Measurements from ENCODE around the gene BTBD2. TPM values are rescaled to one million over a fixed set of nuclear protein-coding genes. Genes with fewer than 3 reads are reported as not detected.
A peak's percentile ranks its signal among the peaks of the same experiment; 100 is the strongest.

The BTBD2 gene
- total RNA-seq, 4 donors from 2014 or later: 52.8 to 137 (median 77.1) TPM

DNA sequence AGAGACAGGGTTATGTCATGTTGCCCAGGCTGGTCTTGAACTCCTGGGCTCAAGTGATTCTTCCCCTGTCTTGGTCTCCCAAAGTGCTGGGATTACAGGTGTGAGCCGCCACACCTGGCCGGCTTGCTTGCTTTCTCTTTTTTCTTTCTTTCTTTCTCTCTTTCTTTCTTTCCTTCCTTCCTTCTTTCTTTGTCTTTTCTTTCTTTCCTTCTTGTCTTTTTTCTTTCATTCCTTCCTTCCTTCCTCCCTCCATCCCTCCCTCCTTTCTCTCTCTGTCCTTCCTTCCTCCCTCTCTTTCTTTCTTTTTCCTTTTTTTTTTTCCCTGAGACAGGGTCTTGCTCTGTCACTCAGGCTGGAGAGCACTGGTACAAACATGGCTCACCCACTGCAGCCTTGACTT is 6.8 kb upstream of the BTBD2 start:
- Histone ChIP-seq H3K4me3 (no peak overlapping the region), H3K36me3 (no peaks in the 10 kb centered on the region), H3K9me3 (peaks cover 0 to 4% (median 1%) of the 10 kb centered on the region in 4 donors), H3K4me1 (peaks cover 5 to 14% (median 14%) of the 10 kb centered on the region in 4 donors), H3K27me3 (no peaks in the 10 kb centered on the region), H3K27ac (replicated peaks in 1 of 4) (no peak overlapping the region)
- TF ChIP-seq POLR2AphosphoS5 (IDR thresholded peaks at IDR 0.05): no peak
- no peak for TF ChIP-seq POLR2A (IDR thresholded peaks at IDR 0.05; ENCODE audit: low read depth)
- TF ChIP-seq EP300 (IDR thresholded peaks at IDR 0.05): no peak
- TF ChIP-seq, protein P1, sequence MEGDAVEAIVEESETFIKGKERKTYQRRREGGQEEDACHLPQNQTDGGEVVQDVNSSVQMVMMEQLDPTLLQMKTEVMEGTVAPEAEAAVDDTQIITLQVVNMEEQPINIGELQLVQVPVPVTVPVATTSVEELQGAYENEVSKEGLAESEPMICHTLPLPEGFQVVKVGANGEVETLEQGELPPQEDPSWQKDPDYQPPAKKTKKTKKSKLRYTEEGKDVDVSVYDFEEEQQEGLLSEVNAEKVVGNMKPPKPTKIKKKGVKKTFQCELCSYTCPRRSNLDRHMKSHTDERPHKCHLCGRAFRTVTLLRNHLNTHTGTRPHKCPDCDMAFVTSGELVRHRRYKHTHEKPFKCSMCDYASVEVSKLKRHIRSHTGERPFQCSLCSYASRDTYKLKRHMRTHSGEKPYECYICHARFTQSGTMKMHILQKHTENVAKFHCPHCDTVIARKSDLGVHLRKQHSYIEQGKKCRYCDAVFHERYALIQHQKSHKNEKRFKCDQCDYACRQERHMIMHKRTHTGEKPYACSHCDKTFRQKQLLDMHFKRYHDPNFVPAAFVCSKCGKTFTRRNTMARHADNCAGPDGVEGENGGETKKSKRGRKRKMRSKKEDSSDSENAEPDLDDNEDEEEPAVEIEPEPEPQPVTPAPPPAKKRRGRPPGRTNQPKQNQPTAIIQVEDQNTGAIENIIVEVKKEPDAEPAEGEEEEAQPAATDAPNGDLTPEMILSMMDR (IDR thresholded peaks at IDR 0.05): no peak
- DNase-seq (ENCODE audit: extremely low spot score): no peak
- intact Hi-C loops (cut with DNase I): no loop called here
- WGBS: 90% methylated on average over 2 of the region's 2 CpGs

DNA sequence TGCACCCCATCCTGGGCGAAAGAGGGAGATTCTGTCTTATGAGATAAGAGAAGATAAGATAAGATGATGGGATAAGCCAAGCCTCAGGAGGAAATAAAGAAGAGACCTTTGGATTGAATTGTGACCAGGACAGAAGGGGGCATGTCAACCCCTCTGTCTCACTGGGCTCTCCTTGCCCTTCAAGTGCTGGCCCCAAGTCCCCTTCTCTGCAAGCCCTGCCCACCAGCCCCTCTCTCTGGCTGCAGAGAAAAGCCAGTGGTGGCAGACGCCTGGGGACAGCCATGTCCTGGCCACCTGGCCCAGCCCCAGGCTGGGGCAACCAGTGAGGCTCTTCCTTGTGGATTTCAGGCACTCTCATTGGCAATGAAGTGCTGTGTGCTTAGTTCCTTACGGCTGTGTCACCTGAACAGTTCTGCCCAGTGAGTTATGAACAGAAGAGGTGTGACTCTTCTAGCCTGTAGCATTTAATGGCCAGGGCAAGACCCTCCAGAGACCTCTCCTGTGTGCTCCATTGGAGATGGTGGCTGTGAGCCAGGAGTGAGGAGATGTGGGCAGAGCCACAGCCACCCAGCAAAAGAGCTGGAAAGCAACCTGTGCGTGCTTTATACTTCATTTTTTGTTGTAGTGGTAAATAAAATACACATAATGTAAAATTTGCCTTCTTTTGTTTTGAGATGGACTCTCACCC is 6.1 kb upstream of the BTBD2 start:
- peaks cover 6 to 13% (median 11%) of the 10 kb centered on the region in 4 donors for H3K4me1 ChIP-seq
- no peaks in the 10 kb centered on the region for H3K36me3 ChIP-seq
- 82% methylated on average over 4 of the region's 4 CpGs for WGBS
- H3K27me3 ChIP-seq: no peaks in the 10 kb centered on the region
- intact Hi-C loops (cut with DNase I): no loop called here
- DNase-seq (ENCODE audit: extremely low spot score): no peak
- H3K4me3 ChIP-seq: no peak overlapping the region
- H3K9me3 ChIP-seq: peaks cover 0 to 4% (median 1%) of the 10 kb centered on the region in 4 donors
- H3K27ac ChIP-seq (replicated peaks in 1 of 4): no peak overlapping the region
- TF ChIP-seq, protein P1 (IDR thresholded peaks at IDR 0.05): no peak
- no peak for TF ChIP-seq POLR2AphosphoS5 (IDR thresholded peaks at IDR 0.05)
- TF ChIP-seq POLR2A (IDR thresholded peaks at IDR 0.05; ENCODE audit: low read depth): no peak
- TF ChIP-seq EP300 (IDR thresholded peaks at IDR 0.05): no peak

DNA sequence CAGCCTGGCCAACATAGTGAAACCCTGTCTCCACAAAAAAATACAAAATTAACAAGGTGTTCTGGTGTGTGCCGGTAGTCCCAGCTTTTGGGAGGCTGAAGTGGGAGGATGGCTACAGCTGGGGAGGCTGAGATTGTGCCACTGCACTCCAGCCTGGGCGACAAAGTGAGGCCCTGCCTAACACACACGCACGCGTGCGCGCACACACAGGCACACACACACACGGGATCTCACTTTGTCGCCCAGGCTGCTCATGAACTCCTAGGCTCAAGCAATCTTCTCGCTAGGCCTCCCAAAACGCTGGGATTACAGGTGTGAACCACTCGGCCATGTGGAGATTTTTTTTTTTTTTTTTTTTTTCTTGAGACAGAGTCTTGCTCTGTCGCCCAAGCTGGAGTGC is 3.2 kb upstream of the BTBD2 start:
- intact Hi-C loops (cut with DNase I): loop anchor here (1.0 kb wide), 1 partner anchor 51 kb away; no protein-coding TSS in a partner anchor
- DNase-seq (ENCODE audit: extremely low spot score): no peak
- WGBS: 89% methylated on average over 13 of the region's 13 CpGs
- Histone ChIP-seq H3K4me3 (no peak overlapping the region), H3K36me3 (no peaks in the 10 kb centered on the region), H3K9me3 (no peaks in the 10 kb centered on the region), H3K4me1 (peaks cover 20 to 34% (median 32%) of the 10 kb centered on the region in 4 donors), H3K27ac (replicated peaks in 1 of 4) (no peak overlapping the region), H3K27me3 (no peaks in the 10 kb centered on the region)
- TF ChIP-seq POLR2A (IDR thresholded peaks at IDR 0.05; ENCODE audit: low read depth) (no peak), EP300 (IDR thresholded peaks at IDR 0.05) (no peak), POLR2AphosphoS5 (IDR thresholded peaks at IDR 0.05) (no peak)
- TF ChIP-seq, protein P1 (IDR thresholded peaks at IDR 0.05): no peak

DNA sequence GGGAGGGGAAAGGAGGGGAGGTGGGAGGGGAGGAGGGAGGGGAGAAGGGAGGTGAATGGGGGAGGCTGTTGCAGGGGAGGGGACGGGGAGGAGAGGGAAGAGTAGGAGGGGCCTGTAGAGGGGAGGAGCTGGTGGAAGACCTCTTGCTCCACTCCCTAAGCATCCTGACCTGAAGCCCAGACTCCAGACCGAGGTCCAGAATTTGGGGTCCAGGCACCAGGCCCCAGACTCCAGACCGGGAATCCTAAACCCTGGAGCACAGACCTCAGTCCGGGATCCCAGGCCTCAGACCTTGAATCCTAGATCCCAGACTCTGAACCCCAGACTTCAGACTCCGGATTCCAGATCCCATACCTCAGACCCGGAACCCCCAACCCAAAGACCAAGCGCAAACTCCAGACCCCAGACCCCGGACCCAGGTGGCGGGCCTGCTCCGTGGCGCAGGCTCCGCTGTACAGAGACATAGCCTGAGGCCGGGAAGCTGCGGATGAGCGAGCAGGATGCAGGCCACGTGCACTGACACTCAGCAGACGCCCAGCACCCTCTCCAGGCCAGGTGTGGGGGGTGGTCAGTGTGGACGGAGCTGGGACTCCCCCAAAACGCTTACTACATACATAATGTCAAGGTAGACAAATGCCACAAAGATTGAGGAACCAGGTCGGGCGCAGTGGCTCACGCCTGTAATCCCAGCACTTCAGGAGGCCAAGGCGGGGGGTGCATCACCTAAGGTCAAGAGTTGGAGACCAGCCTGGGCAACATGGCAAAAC is 710 bp upstream of the BTBD2 start:
- no peak for DNase-seq (ENCODE audit: extremely low spot score)
- no peak for TF ChIP-seq POLR2A (IDR thresholded peaks at IDR 0.05; ENCODE audit: low read depth)
- no peak for TF ChIP-seq POLR2AphosphoS5 (IDR thresholded peaks at IDR 0.05)
- TF ChIP-seq, protein P1 (IDR thresholded peaks at IDR 0.05): no peak
- H3K9me3 ChIP-seq: no peaks in the 10 kb centered on the region
- H3K36me3 ChIP-seq: peaks cover 0 to 7% (median 2%) of the 10 kb centered on the region in 4 donors
- H3K27ac ChIP-seq (replicated peaks in 1 of 4): peak overlapping the region; percentile 74 to 83 (median 74)
- peaks cover 20 to 48% (median 44%) of the 10 kb centered on the region in 4 donors for H3K4me1 ChIP-seq
- 63% methylated on average over 12 of the region's 23 CpGs for WGBS
- H3K27me3 ChIP-seq: no peaks in the 10 kb centered on the region
- peak overlapping the region; percentile 64 to 89 (median 76) for H3K4me3 ChIP-seq
- intact Hi-C loops (cut with DNase I): no loop called here

All from esophagus muscularis mucosa (tissue), 4 donors.